ENCODE results near the gene LGI1.

GRCh38 chr10:93777092-93777491, 19.4 kb downstream of the LGI1 start:
- TF ChIP-seq EZH2 (IDR thresholded peaks at IDR 0.05; ENCODE audit: low read length) = no peak
- TF ChIP-seq, protein P1, sequence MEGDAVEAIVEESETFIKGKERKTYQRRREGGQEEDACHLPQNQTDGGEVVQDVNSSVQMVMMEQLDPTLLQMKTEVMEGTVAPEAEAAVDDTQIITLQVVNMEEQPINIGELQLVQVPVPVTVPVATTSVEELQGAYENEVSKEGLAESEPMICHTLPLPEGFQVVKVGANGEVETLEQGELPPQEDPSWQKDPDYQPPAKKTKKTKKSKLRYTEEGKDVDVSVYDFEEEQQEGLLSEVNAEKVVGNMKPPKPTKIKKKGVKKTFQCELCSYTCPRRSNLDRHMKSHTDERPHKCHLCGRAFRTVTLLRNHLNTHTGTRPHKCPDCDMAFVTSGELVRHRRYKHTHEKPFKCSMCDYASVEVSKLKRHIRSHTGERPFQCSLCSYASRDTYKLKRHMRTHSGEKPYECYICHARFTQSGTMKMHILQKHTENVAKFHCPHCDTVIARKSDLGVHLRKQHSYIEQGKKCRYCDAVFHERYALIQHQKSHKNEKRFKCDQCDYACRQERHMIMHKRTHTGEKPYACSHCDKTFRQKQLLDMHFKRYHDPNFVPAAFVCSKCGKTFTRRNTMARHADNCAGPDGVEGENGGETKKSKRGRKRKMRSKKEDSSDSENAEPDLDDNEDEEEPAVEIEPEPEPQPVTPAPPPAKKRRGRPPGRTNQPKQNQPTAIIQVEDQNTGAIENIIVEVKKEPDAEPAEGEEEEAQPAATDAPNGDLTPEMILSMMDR (optimal IDR thresholded peaks at IDR 0.05 in 1 of 3, IDR thresholded peaks at IDR 0.05 in 1 of 3, conservative IDR thresholded peaks at IDR 0.05 in 1 of 3; ENCODE audit: extremely low read depth in 1 of 3, insufficient read depth in 2 of 3, low read length in 3 of 3) = no peak

Data from keratinocyte (primary cell).